Activated T-cell treated with anti-CD3 and anti-CD28 coated beads for 48 hours (primary cell): ENCODE data around the gene WDR18.

Source experiments
- DNase-seq: peaks from one replicate; pipeline ENCODE4 v3.0.0-alpha.2; 2020; ENCODE audit warnings: low read depth

WDR18 gene

GRCh38 chr19:1042689-1043511 lies 58.8 kb downstream of the WDR18 start:
- no peak for DNase-seq
